Measurements from ENCODE around the gene KRT86.

Gene KRT86

GRCh38 chr12:52254965-52255751 lies 19.3 kb upstream of the KRT86 start:
- H3K27me3 ChIP-seq (ENCODE audit: low read length) = no peaks in the 10 kb centered on the region
- no peaks in the 10 kb centered on the region for H3K9me3 ChIP-seq (ENCODE audit: insufficient read depth, low read length)
- no peak overlapping the region for H3K4me2 ChIP-seq (ENCODE audit: low read depth, low read length, poor library complexity, severe bottlenecking)
- H2AFZ ChIP-seq (ENCODE audit: low read depth, low read length, severe bottlenecking) = no peak overlapping the region
- no peaks in the 10 kb centered on the region for H3K79me2 ChIP-seq (ENCODE audit: insufficient read depth, low read length)
- H4K20me1 ChIP-seq (ENCODE audit: low read depth, low read length) = no peaks in the 10 kb centered on the region
- H3K9ac ChIP-seq (ENCODE audit: low read length) = no peak overlapping the region
- no peak for TF ChIP-seq EZH2phosphoT487 (conservative IDR thresholded peaks at IDR 0.05; ENCODE audit: low read length)
- TF ChIP-seq CTCF (IDR thresholded peaks at IDR 0.05; ENCODE audit: insufficient read depth, low read length, poor library complexity, severe bottlenecking) = no peak
- no peak overlapping the region for H3K4me3 ChIP-seq (ENCODE audit: insufficient read depth, low read length, poor library complexity, severe bottlenecking)
- H3K27ac ChIP-seq (ENCODE audit: low read depth, low read length) = no peak overlapping the region
- H3F3A ChIP-seq (ENCODE audit: insufficient read depth) = no peaks in the 10 kb centered on the region
- H3K36me3 ChIP-seq (ENCODE audit: low read length) = no peaks in the 10 kb centered on the region
- no peaks in the 10 kb centered on the region for H3K9me2 ChIP-seq (replicated peaks; ENCODE audit: insufficient read depth, low read length)

GRCh38 chr12:52255926-52256583 lies 18.4 kb upstream of the KRT86 start:
- no peaks in the 10 kb centered on the region for H3K36me3 ChIP-seq (ENCODE audit: low read length)
- H4K20me1 ChIP-seq (ENCODE audit: low read depth, low read length) = no peaks in the 10 kb centered on the region
- H3K9me3 ChIP-seq (ENCODE audit: insufficient read depth, low read length) = no peaks in the 10 kb centered on the region
- H3K4me3 ChIP-seq (ENCODE audit: insufficient read depth, low read length, poor library complexity, severe bottlenecking) = no peak overlapping the region
- H3K9ac ChIP-seq (ENCODE audit: low read length) = no peak overlapping the region
- no peaks in the 10 kb centered on the region for H3K79me2 ChIP-seq (ENCODE audit: insufficient read depth, low read length)
- H3K27me3 ChIP-seq (ENCODE audit: low read length) = no peaks in the 10 kb centered on the region
- no peak overlapping the region for H2AFZ ChIP-seq (ENCODE audit: low read depth, low read length, severe bottlenecking)
- TF ChIP-seq CTCF (IDR thresholded peaks at IDR 0.05; ENCODE audit: insufficient read depth, low read length, poor library complexity, severe bottlenecking) = no peak
- no peak for TF ChIP-seq EZH2phosphoT487 (conservative IDR thresholded peaks at IDR 0.05; ENCODE audit: low read length)
- H3K27ac ChIP-seq (ENCODE audit: low read depth, low read length) = no peak overlapping the region
- H3K9me2 ChIP-seq (replicated peaks; ENCODE audit: insufficient read depth, low read length) = no peaks in the 10 kb centered on the region
- H3F3A ChIP-seq (ENCODE audit: insufficient read depth) = no peaks in the 10 kb centered on the region
- H3K4me2 ChIP-seq (ENCODE audit: low read depth, low read length, poor library complexity, severe bottlenecking) = no peak overlapping the region

GRCh38 chr12:52256584-52256935 lies 17.9 kb upstream of the KRT86 start:
- H4K20me1 ChIP-seq (ENCODE audit: low read depth, low read length) = no peaks in the 10 kb centered on the region
- no peaks in the 10 kb centered on the region for H3K9me2 ChIP-seq (replicated peaks; ENCODE audit: insufficient read depth, low read length)
- H3K36me3 ChIP-seq (ENCODE audit: low read length) = no peaks in the 10 kb centered on the region
- TF ChIP-seq CTCF (IDR thresholded peaks at IDR 0.05; ENCODE audit: insufficient read depth, low read length, poor library complexity, severe bottlenecking) = no peak
- no peak for TF ChIP-seq EZH2phosphoT487 (conservative IDR thresholded peaks at IDR 0.05; ENCODE audit: low read length)
- no peak overlapping the region for H3K27ac ChIP-seq (ENCODE audit: low read depth, low read length)
- no peak overlapping the region for H3K4me2 ChIP-seq (ENCODE audit: low read depth, low read length, poor library complexity, severe bottlenecking)
- no peak overlapping the region for H3K4me3 ChIP-seq (ENCODE audit: insufficient read depth, low read length, poor library complexity, severe bottlenecking)
- H3K9me3 ChIP-seq (ENCODE audit: insufficient read depth, low read length) = no peaks in the 10 kb centered on the region
- H2AFZ ChIP-seq (ENCODE audit: low read depth, low read length, severe bottlenecking) = no peak overlapping the region
- no peaks in the 10 kb centered on the region for H3F3A ChIP-seq (ENCODE audit: insufficient read depth)
- no peaks in the 10 kb centered on the region for H3K79me2 ChIP-seq (ENCODE audit: insufficient read depth, low read length)
- H3K9ac ChIP-seq (ENCODE audit: low read length) = no peak overlapping the region
- no peaks in the 10 kb centered on the region for H3K27me3 ChIP-seq (ENCODE audit: low read length)

Data from SU-DHL-6 (cell line).